GM19351 (cell line): ENCODE measurements around the gene ZNF837.
A peak's percentile ranks its signal among the peaks of the same experiment; 100 is the strongest.
"Not testable (repeated sequence)": the region's sequence is repeated elsewhere in the genome, so short reads cannot be mapped to it uniquely, and the experiment has no call there.

ENCODE experiments used
- ATAC-seq: cut with Tn5 transposase; IDR thresholded peaks from one replicate; pipeline ENCODE4 v1.9.1; 2021; ENCODE audit warnings: mild to moderate bottlenecking, moderate library complexity; ENCODE audit not compliant: unreplicated experiment

ZNF837 gene

GRCh38 chr19:58396691-58397532 is 16.1 kb upstream of the ZNF837 start:
- no peak for ATAC-seq

- ATAC-seq: no peak
These were observed 15.3 kb upstream of the ZNF837 start for GRCh38 chr19:58395979-58396627.

GRCh38 chr19:58395220-58395978 is 14.6 kb upstream of the ZNF837 start, which contains the start of gene RNF225:
RNF225 (plus strand) TSS chr19:58395656; CDS start chr19:58396090, 434 bp downstream.
- ATAC-seq: no peak

GRCh38 chr19:58394821-58395219 is 14.0 kb upstream of the ZNF837 start:
- no peak for ATAC-seq

- ATAC-seq: no peak
These were observed 12.8 kb upstream of the ZNF837 start for GRCh38 chr19:58393725-58394033.

GRCh38 chr19:58392945-58393724 is 12.3 kb upstream of the ZNF837 start:
- no peak for ATAC-seq

- no peak for ATAC-seq
These were observed 7.3 kb upstream of the ZNF837 start for GRCh38 chr19:58388175-58388526.

GRCh38 chr19:58387338-58388174 is 6.7 kb upstream of the ZNF837 start:
- no peak for ATAC-seq

- peak; percentile 79 for ATAC-seq
These were observed 5.9 kb upstream of the ZNF837 start, which contains the start of gene RPS5 for GRCh38 chr19:58386576-58387337. RPS5 (plus strand) TSS chr19:58387269; CDS start chr19:58388138, 869 bp downstream.

- ATAC-seq: peak; percentile 2
These were observed 5.2 kb upstream of the ZNF837 start for GRCh38 chr19:58385891-58386575.

- no peak for ATAC-seq
These were observed 4.6 kb upstream of the ZNF837 start for GRCh38 chr19:58385313-58385890.

GRCh38 chr19:58382997-58383603 is 2.3 kb upstream of the ZNF837 start:
- ATAC-seq: no peak

- no peak for ATAC-seq
These were observed 806 bp upstream of the ZNF837 start for GRCh38 chr19:58381460-58382212.

GRCh38 chr19:58380037-58380661 is 681 bp downstream of the ZNF837 start:
- no peak for ATAC-seq

GRCh38 chr19:58379246-58379645 is 1.6 kb downstream of the ZNF837 start:
- ATAC-seq: no peak

- ATAC-seq: not testable (repeated sequence)
These were observed 4.1 kb downstream of the ZNF837 start for GRCh38 chr19:58376724-58377123.

- ATAC-seq: no peak
These were observed 6.6 kb downstream of the ZNF837 start for GRCh38 chr19:58374200-58374599.
